SK-N-SH (cell line): ENCODE measurements around the gene ZNF697. TPM values are rescaled to one million over a fixed set of nuclear protein-coding genes. Genes with fewer than 3 reads are reported as not detected.

Experiments used
- CTCF ChIA-PET: fragments of 300-600, 350-600 bp; formaldehyde crosslinking; extraction: SDS; loops from one replicate; lab custom pipeline; 2021; lab: Yijun Ruan, JAX
- POLR2A ChIA-PET: fragments of 350-600 bp; sonication (Branson Sonifier 250); formaldehyde crosslinking; extraction: SDS; loops from one replicate; lab custom pipeline; 2020; ENCODE audit warnings: antibody characterized with exemption, inconsistent platforms; lab: Yijun Ruan, JAX
- DNase-seq: peaks from one replicate; pipeline ENCODE4 v3.0.0; 2012
- H2AFZ ChIP-seq: fragments of 200-600 bp; sonication (generic); 2 replicates; pipeline ENCODE4 v1.8.1; 2016; ENCODE audit warnings: antibody characterized with exemption, mild to moderate bottlenecking, low read depth
- H3F3A ChIP-seq: fragments of 200-600 bp; sonication (generic); replicated peaks from 2 replicates; pipeline ENCODE3; 2016; ENCODE audit warnings: antibody characterized with exemption, mild to moderate bottlenecking; ENCODE audit not compliant: insufficient read depth
- H3K27ac ChIP-seq, 2 experiments: fragments of 200-500 bp in 1 of 2; fragments of 200-600 bp in 1 of 2; sonication (Bioruptor generic) in 1 of 2; sonication (generic), shearing (Covaris generic) in 1 of 2; 2 replicates each; pipeline versions ENCODE4 v1.5.1 to v1.6.1; 2014 to 2016; ENCODE audit warnings: low read depth in 2 of 2, inconsistent platforms in 1 of 2, low read length in 1 of 2, mild to moderate bottlenecking in 1 of 2, mixed read lengths in 1 of 2
- H3K27me3 ChIP-seq: fragments of 200-600 bp; sonication (generic), shearing (Covaris generic); 2 replicates; pipeline ENCODE4 v1.6.1; 2016; ENCODE audit warnings: mixed run types; ENCODE audit not compliant: insufficient read depth
- H3K36me3 ChIP-seq, 2 experiments: fragments of 200-500 bp in 1 of 2; fragments of 200-600 bp in 1 of 2; sonication (Bioruptor generic) in 1 of 2; sonication (generic) in 1 of 2; replicated peaks in 1 of 2; 2 replicates each; pipeline versions ENCODE3 to v1.5.1; 2014 to 2016; ENCODE audit warnings: low read length in 1 of 2, mild to moderate bottlenecking in 1 of 2; ENCODE audit not compliant: insufficient read depth in 2 of 2, control insufficient read depth in 1 of 2
- H3K4me1 ChIP-seq, 2 experiments: fragments of 200-500 bp in 1 of 2; fragments of 200-600 bp in 1 of 2; sonication (Bioruptor generic) in 1 of 2; sonication (generic), shearing (Covaris generic) in 1 of 2; 2 replicates each; pipeline versions ENCODE4 v1.5.1 to v1.6.1; 2014 to 2016; ENCODE audit warnings: low read depth in 1 of 2, low read length in 1 of 2, mixed run types in 1 of 2; ENCODE audit not compliant: insufficient read depth in 2 of 2, control insufficient read depth in 1 of 2
- H3K4me2 ChIP-seq: fragments of 200-600 bp; sonication (generic), shearing (Covaris generic); 2 replicates; pipeline ENCODE4 v1.6.1; 2017; ENCODE audit warnings: mixed run types
- H3K4me3 ChIP-seq, 2 experiments: fragments of 200-500 bp in 1 of 2; fragments of 200-600 bp in 1 of 2; sonication (Bioruptor generic) in 1 of 2; sonication (generic), shearing (Covaris generic) in 1 of 2; 2 replicates each; pipeline versions ENCODE4 v1.5.1 to v1.8.1; 2014 to 2016; ENCODE audit warnings: low read depth in 2 of 2, inconsistent platforms in 1 of 2, low read length in 1 of 2, mild to moderate bottlenecking in 1 of 2, mixed read lengths in 1 of 2, moderate library complexity in 1 of 2
- H3K79me2 ChIP-seq: fragments of 200-600 bp; sonication (generic); 2 replicates; pipeline ENCODE4 v1.8.1; 2017; ENCODE audit warnings: mild to moderate bottlenecking; ENCODE audit not compliant: insufficient read depth
- H3K9ac ChIP-seq: fragments of 200-600 bp; sonication (generic); 2 replicates; pipeline ENCODE4 v1.6.1; 2017; ENCODE audit warnings: mixed run types
- H3K9me2 ChIP-seq: fragments of 200-600 bp; sonication (generic); 2 replicates; pipeline ENCODE4 v1.6.1; 2017; ENCODE audit warnings: mixed run types
- H3K9me3 ChIP-seq: fragments of 200-600 bp; sonication (generic); 2 replicates; pipeline ENCODE4 v1.6.1; 2017; ENCODE audit warnings: mixed run types, mild to moderate bottlenecking, moderate library complexity
- H4K20me1 ChIP-seq: fragments of 200-600 bp; sonication (generic); 2 replicates; pipeline ENCODE4 v1.6.1; 2017; ENCODE audit warnings: mild to moderate bottlenecking, mixed run types; ENCODE audit not compliant: insufficient read depth
- CHD2 ChIP-seq: fragments of 150-350 bp; IDR thresholded peaks from 2 replicates; pipeline ENCODE4 v1.6.1; 2018; ENCODE audit warnings: low read length; ENCODE audit not compliant: partially characterized antibody
- FOXJ3 ChIP-seq: sonication (generic); formaldehyde crosslinking; IDR thresholded peaks from 2 replicates; pipeline ENCODE4 v1.5.1; 2020; ENCODE audit warnings: mild to moderate bottlenecking, missing genetic modification reagents
- FOXM1 ChIP-seq: IDR thresholded peaks from 2 replicates; pipeline ENCODE4 v1.4.0; 2012; ENCODE audit warnings: low read depth, mild to moderate bottlenecking
- GABPA ChIP-seq: IDR thresholded peaks from 2 replicates; pipeline ENCODE4 v1.4.0; 2012; ENCODE audit warnings: low read depth, mild to moderate bottlenecking
- JUND ChIP-seq: IDR thresholded peaks from 2 replicates; pipeline ENCODE4 v1.4.0; 2012
- NRF1 ChIP-seq: IDR thresholded peaks from 2 replicates; pipeline ENCODE4 v1.6.1; 2012; ENCODE audit warnings: low read depth, mild to moderate bottlenecking, low read length
- RAD21 ChIP-seq: IDR thresholded peaks from 2 replicates; pipeline ENCODE4 v1.6.1; 2012; ENCODE audit warnings: mild to moderate bottlenecking, low read length
- RCOR1 ChIP-seq: fragments of 150-350 bp; IDR thresholded peaks from 2 replicates; pipeline ENCODE4 v1.6.1; 2017; ENCODE audit warnings: antibody characterized with exemption, low read length
- RFX5 ChIP-seq: IDR thresholded peaks from 2 replicates; pipeline ENCODE4 v1.6.1; 2012; ENCODE audit warnings: mild to moderate bottlenecking, improper control_type of control experiment, low read length
- SIN3A ChIP-seq: IDR thresholded peaks from 2 replicates; pipeline ENCODE4 v1.6.1; 2012; ENCODE audit warnings: low read depth, mild to moderate bottlenecking, low read length, moderate library complexity, borderline replicate concordance
- TCF12 ChIP-seq: IDR thresholded peaks from 2 replicates; pipeline ENCODE4 v1.4.0; 2012
- YY1 ChIP-seq: IDR thresholded peaks from 2 replicates; pipeline ENCODE4 v1.4.0; 2012; ENCODE audit warnings: low read depth, mild to moderate bottlenecking
- WGBS: methylation state at CpG from one replicate; pipeline ENCODE4 v1.1.6; 2017; ENCODE audit warnings: low lambda C conversion rate; 5-methylcytosine and 5-hydroxymethylcytosine counted together
- polyA plus RNA-seq, 3 experiments: library from polyadenylated mRNA; depleted of rRNA; stranded (reverse); fragments of >200 nt; gene quantifications; 2 replicates each; pipeline ENCODE4 v1.2.3, GENCODE V29; 2012
- TF ChIP-seq, protein P1 (sequence below): fragments of 150-350 bp; IDR thresholded peaks from 2 replicates; pipeline ENCODE4 v1.6.1; 2016; ENCODE audit warnings: mild to moderate bottlenecking, low read depth, low read length
- TF ChIP-seq, protein P2 (sequence below): IDR thresholded peaks from 2 replicates; pipeline ENCODE4; 2012

ZNF697 gene
- polyA plus RNA-seq, 1 of the 3 experiments (the other 2 are of a cell fraction), result 3.4 TPM

DNA sequence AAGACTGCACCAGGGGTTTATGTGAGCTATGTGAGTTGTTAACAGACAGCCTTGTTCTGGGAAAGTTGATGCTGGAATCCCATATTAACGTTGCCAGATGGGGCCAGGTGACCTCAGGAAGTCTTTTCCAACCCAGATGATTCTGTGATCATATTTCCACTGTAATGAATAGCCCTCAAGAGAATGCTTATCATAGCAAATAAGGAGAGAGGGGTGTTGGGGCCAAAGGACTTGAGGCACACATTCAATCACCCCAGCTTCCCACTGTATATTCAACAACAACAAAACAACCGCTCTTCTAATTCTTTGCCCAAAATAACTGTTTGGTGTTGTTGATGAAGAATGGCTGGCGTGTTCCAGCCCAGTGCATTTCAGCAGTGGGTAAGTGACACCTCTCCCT lies 14.1 kb downstream of the ZNF697 start:
- Histone ChIP-seq H3K79me2 (peaks cover 97% of the 10 kb centered on the region), H3K4me2 (no peak overlapping the region), H3K27me3 (no peaks in the 10 kb centered on the region), H2AFZ (no peak overlapping the region), H3K9ac (no peak overlapping the region), H4K20me1 (peaks cover 66% of the 10 kb centered on the region), H3F3A (peaks cover 7% of the 10 kb centered on the region), H3K4me3 (no peak overlapping the region), H3K36me3 (peaks cover 7 to 14% of the 10 kb centered on the region in 2 experiments), H3K9me2 (no peaks in the 10 kb centered on the region), H3K9me3 (no peaks in the 10 kb centered on the region), H3K27ac (no peak overlapping the region), H3K4me1 (peaks cover 18 to 28% of the 10 kb centered on the region in 2 experiments)
- ChIA-PET POLR2A (no interaction called here), CTCF (interaction anchor here (1.2 to 9.0 kb wide), 4 partner anchors 14 to 41 kb away, joined by 3 to 63 read pairs (median 30); partner anchors contain the start of gene ZNF697)
- no peak for DNase-seq
- no peak for TF ChIP-seq GABPA
- no peak for TF ChIP-seq NRF1
- no peak for TF ChIP-seq JUND
- TF ChIP-seq RCOR1, result no peak
- TF ChIP-seq TCF12, result no peak
- no peak for TF ChIP-seq YY1
- TF ChIP-seq, protein P1, sequence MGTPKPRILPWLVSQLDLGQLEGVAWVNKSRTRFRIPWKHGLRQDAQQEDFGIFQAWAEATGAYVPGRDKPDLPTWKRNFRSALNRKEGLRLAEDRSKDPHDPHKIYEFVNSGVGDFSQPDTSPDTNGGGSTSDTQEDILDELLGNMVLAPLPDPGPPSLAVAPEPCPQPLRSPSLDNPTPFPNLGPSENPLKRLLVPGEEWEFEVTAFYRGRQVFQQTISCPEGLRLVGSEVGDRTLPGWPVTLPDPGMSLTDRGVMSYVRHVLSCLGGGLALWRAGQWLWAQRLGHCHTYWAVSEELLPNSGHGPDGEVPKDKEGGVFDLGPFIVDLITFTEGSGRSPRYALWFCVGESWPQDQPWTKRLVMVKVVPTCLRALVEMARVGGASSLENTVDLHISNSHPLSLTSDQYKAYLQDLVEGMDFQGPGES, result no peak
- no peak for TF ChIP-seq CHD2
- TF ChIP-seq RFX5, result no peak
- no peak for TF ChIP-seq RAD21
- TF ChIP-seq FOXM1, result no peak
- no peak for TF ChIP-seq SIN3A
- 63% methylated on average over 3 of the region's 3 CpGs for whole genome bisulfite sequencing

GRCh38 chr1:119633575-119633974 lies 14.5 kb downstream of the ZNF697 start:
- WGBS, result 98% methylated on average over 2 of the region's 2 CpGs
- Histone ChIP-seq H3K4me1 (peaks cover 18 to 28% of the 10 kb centered on the region in 2 experiments), H3K27me3 (no peaks in the 10 kb centered on the region), H3K9me2 (no peaks in the 10 kb centered on the region), H4K20me1 (peaks cover 65% of the 10 kb centered on the region), H3K36me3 (peaks cover 9 to 17% of the 10 kb centered on the region in 2 experiments), H2AFZ (no peak overlapping the region), H3F3A (peaks cover 7% of the 10 kb centered on the region), H3K9ac (no peak overlapping the region), H3K9me3 (no peaks in the 10 kb centered on the region), H3K79me2 (peaks cover 97% of the 10 kb centered on the region), H3K27ac (no peak overlapping the region), H3K4me3 (no peak overlapping the region), H3K4me2 (no peak overlapping the region)
- TF ChIP-seq SIN3A (no peak), FOXJ3 (CRISPR knock-in tag) (no peak)
- TF ChIP-seq, protein P2, sequence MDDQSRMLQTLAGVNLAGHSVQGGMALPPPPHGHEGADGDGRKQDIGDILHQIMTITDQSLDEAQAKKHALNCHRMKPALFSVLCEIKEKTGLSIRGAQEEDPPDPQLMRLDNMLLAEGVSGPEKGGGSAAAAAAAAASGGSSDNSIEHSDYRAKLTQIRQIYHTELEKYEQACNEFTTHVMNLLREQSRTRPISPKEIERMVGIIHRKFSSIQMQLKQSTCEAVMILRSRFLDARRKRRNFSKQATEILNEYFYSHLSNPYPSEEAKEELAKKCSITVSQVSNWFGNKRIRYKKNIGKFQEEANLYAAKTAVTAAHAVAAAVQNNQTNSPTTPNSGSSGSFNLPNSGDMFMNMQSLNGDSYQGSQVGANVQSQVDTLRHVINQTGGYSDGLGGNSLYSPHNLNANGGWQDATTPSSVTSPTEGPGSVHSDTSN, result no peak
- no peak for DNase-seq
- ChIA-PET CTCF (interaction anchor here (2.8 to 9.0 kb wide), 3 partner anchors 14 to 41 kb away, joined by 14 to 63 read pairs (median 45); partner anchors contain the start of gene ZNF697), POLR2A (no interaction called here)
